ENCODE measurements around the gene FAM47E. TPM values are rescaled to one million over a fixed set of nuclear protein-coding genes. Genes with fewer than 3 reads are reported as not detected.

The FAM47E gene
- polyA plus RNA-seq, 1 donor from 2014 or later, result 3.7 TPM

GRCh38 chr4:76272582-76272981 lies 21.1 kb downstream of the FAM47E start:
- H3K4me2 ChIP-seq (ENCODE audit: low read length), result no peak overlapping the region
- no peak for TF ChIP-seq SMC3 (conservative IDR thresholded peaks at IDR 0.05; ENCODE audit: poor library complexity)
- TF ChIP-seq EZH2 (IDR thresholded peaks at IDR 0.05; ENCODE audit: borderline replicate concordance, insufficient read depth, low read length, poor library complexity, severe bottlenecking), result no peak
- no peak for TF ChIP-seq POLR2AphosphoS5 (IDR thresholded peaks at IDR 0.05)
- TF ChIP-seq MXI1 (conservative IDR thresholded peaks at IDR 0.05; ENCODE audit: poor library complexity, severe bottlenecking), result no peak
- TF ChIP-seq EP300 (conservative IDR thresholded peaks at IDR 0.05; ENCODE audit: poor library complexity, severe bottlenecking), result no peak
- no peak for TF ChIP-seq TAF1 (IDR thresholded peaks at IDR 0.05; ENCODE audit: low read depth)
- TF ChIP-seq, protein P1, sequence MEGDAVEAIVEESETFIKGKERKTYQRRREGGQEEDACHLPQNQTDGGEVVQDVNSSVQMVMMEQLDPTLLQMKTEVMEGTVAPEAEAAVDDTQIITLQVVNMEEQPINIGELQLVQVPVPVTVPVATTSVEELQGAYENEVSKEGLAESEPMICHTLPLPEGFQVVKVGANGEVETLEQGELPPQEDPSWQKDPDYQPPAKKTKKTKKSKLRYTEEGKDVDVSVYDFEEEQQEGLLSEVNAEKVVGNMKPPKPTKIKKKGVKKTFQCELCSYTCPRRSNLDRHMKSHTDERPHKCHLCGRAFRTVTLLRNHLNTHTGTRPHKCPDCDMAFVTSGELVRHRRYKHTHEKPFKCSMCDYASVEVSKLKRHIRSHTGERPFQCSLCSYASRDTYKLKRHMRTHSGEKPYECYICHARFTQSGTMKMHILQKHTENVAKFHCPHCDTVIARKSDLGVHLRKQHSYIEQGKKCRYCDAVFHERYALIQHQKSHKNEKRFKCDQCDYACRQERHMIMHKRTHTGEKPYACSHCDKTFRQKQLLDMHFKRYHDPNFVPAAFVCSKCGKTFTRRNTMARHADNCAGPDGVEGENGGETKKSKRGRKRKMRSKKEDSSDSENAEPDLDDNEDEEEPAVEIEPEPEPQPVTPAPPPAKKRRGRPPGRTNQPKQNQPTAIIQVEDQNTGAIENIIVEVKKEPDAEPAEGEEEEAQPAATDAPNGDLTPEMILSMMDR (IDR thresholded peaks at IDR 0.05; ENCODE audit: poor library complexity, severe bottlenecking), result no peak
- TF ChIP-seq, protein P2, sequence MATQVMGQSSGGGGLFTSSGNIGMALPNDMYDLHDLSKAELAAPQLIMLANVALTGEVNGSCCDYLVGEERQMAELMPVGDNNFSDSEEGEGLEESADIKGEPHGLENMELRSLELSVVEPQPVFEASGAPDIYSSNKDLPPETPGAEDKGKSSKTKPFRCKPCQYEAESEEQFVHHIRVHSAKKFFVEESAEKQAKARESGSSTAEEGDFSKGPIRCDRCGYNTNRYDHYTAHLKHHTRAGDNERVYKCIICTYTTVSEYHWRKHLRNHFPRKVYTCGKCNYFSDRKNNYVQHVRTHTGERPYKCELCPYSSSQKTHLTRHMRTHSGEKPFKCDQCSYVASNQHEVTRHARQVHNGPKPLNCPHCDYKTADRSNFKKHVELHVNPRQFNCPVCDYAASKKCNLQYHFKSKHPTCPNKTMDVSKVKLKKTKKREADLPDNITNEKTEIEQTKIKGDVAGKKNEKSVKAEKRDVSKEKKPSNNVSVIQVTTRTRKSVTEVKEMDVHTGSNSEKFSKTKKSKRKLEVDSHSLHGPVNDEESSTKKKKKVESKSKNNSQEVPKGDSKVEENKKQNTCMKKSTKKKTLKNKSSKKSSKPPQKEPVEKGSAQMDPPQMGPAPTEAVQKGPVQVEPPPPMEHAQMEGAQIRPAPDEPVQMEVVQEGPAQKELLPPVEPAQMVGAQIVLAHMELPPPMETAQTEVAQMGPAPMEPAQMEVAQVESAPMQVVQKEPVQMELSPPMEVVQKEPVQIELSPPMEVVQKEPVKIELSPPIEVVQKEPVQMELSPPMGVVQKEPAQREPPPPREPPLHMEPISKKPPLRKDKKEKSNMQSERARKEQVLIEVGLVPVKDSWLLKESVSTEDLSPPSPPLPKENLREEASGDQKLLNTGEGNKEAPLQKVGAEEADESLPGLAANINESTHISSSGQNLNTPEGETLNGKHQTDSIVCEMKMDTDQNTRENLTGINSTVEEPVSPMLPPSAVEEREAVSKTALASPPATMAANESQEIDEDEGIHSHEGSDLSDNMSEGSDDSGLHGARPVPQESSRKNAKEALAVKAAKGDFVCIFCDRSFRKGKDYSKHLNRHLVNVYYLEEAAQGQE (IDR thresholded peaks at IDR 0.05; ENCODE audit: borderline replicate concordance), result no peak
- no peak for TF ChIP-seq RAD21 (conservative IDR thresholded peaks at IDR 0.05)
- no peaks in the 10 kb centered on the region for H3K9me2 ChIP-seq (ENCODE audit: insufficient read depth, low read length)
- no peak overlapping the region for H3K27ac ChIP-seq (ENCODE audit: low read length)
- no peaks in the 10 kb centered on the region for H3K9me3 ChIP-seq (ENCODE audit: low read length)
- no peak overlapping the region for H3K4me3 ChIP-seq (ENCODE audit: low read length)
- no peaks in the 10 kb centered on the region for H3F3A ChIP-seq (ENCODE audit: insufficient read depth, low read length, poor library complexity, severe bottlenecking)
- H4K20me1 ChIP-seq (ENCODE audit: insufficient read depth), result no peaks in the 10 kb centered on the region
- H3K27me3 ChIP-seq (ENCODE audit: insufficient read depth, low read depth, low read length), result no peaks in the 10 kb centered on the region
- H3K36me3 ChIP-seq (ENCODE audit: insufficient read depth, low read length), result no peaks in the 10 kb centered on the region
- H3K79me2 ChIP-seq (replicated peaks; ENCODE audit: insufficient read depth, low read length), result no peaks in the 10 kb centered on the region
- no peak overlapping the region for H2AFZ ChIP-seq (ENCODE audit: low read depth, low read length)
- H3K9ac ChIP-seq (ENCODE audit: low read length), result no peak overlapping the region

DNA sequence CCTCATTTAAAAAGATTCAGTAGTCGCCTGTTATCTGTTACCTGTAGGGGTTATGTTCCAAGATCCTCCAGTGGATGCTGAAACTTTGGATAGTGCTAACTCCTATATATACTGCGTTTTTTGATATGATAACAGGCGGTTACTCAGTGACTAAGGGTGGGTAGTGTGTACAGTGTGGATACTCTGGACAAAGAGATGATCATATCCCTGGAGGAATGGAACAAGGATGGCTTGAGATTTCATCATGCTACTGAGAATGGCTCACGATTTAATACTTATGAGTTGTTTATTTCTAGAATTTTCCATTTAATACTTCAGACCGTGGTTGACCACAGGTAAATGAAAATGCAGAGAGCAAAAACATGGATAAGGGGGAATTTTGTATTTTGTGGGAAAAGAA lies 21.5 kb downstream of the FAM47E start:
- H3F3A ChIP-seq (ENCODE audit: insufficient read depth, low read length, poor library complexity, severe bottlenecking), result no peaks in the 10 kb centered on the region
- no peak overlapping the region for H3K27ac ChIP-seq (ENCODE audit: low read length)
- TF ChIP-seq TAF1 (IDR thresholded peaks at IDR 0.05; ENCODE audit: low read depth) (no peak), EP300 (conservative IDR thresholded peaks at IDR 0.05; ENCODE audit: poor library complexity, severe bottlenecking) (no peak), MXI1 (conservative IDR thresholded peaks at IDR 0.05; ENCODE audit: poor library complexity, severe bottlenecking) (no peak), POLR2AphosphoS5 (IDR thresholded peaks at IDR 0.05) (no peak), SMC3 (conservative IDR thresholded peaks at IDR 0.05; ENCODE audit: poor library complexity) (no peak), RAD21 (conservative IDR thresholded peaks at IDR 0.05) (no peak)
- TF ChIP-seq, protein P2 (IDR thresholded peaks at IDR 0.05; ENCODE audit: borderline replicate concordance), result no peak
- TF ChIP-seq, protein P1 (IDR thresholded peaks at IDR 0.05; ENCODE audit: poor library complexity, severe bottlenecking), result no peak
- H3K9me3 ChIP-seq (ENCODE audit: low read length), result no peaks in the 10 kb centered on the region
- H3K79me2 ChIP-seq (replicated peaks; ENCODE audit: insufficient read depth, low read length), result no peaks in the 10 kb centered on the region
- H2AFZ ChIP-seq (ENCODE audit: low read depth, low read length), result no peak overlapping the region
- no peak overlapping the region for H3K4me2 ChIP-seq (ENCODE audit: low read length)
- no peak overlapping the region for H3K4me3 ChIP-seq (ENCODE audit: low read length)
- no peaks in the 10 kb centered on the region for H4K20me1 ChIP-seq (ENCODE audit: insufficient read depth)
- H3K9ac ChIP-seq (ENCODE audit: low read length), result no peak overlapping the region
- no peaks in the 10 kb centered on the region for H3K9me2 ChIP-seq (ENCODE audit: insufficient read depth, low read length)
- H3K36me3 ChIP-seq (ENCODE audit: insufficient read depth, low read length), result no peaks in the 10 kb centered on the region
- no peaks in the 10 kb centered on the region for H3K27me3 ChIP-seq (ENCODE audit: insufficient read depth, low read depth, low read length)

Measured in neural cell (in vitro differentiated cells).